Stomach (tissue), 9 donors: ENCODE results near the gene VDR. TPM values are rescaled to one million over a fixed set of nuclear protein-coding genes. Genes with fewer than 3 reads are reported as not detected.

Source experiments
- DNase-seq, 2 donors: peaks; one replicate each; pipeline versions ENCODE4 v3.0.0 to v3.0.0-alpha.2; 2013 to 2019
- H3K27ac ChIP-seq, 5 donors: fragments of 200-600 bp in 4 of 5; sonication (generic) in 4 of 5; one replicate each; pipeline ENCODE4 v1.5.1; 2013 to 2019; ENCODE audit warnings: mild to moderate bottlenecking in 1 of 5, moderate library complexity in 1 of 5
- H3K27me3 ChIP-seq, 3 donors: fragments of 200-600 bp; sonication (generic); one replicate each; pipeline ENCODE4 v1.5.1; 2017 to 2019; ENCODE audit warnings: mixed run types in 1 of 3
- H3K36me3 ChIP-seq, 4 donors: fragments of 200-600 bp; sonication (generic); 1 replicate in 3 of 4; 2 replicates in 1 of 4; pipeline ENCODE4 v1.5.1; 2016 to 2019
- H3K4me1 ChIP-seq, 4 donors: fragments of 200-600 bp; sonication (generic); one replicate each; pipeline ENCODE4 v1.5.1; 2016 to 2019
- H3K4me3 ChIP-seq, 4 donors: fragments of 200-600 bp; sonication (generic) in 3 of 4; one replicate each; pipeline ENCODE4 v1.5.1; 2016 to 2019; ENCODE audit warnings: mild to moderate bottlenecking in 1 of 4
- H3K9me3 ChIP-seq, 4 donors: fragments of 200-600 bp; sonication (generic); one replicate each; pipeline ENCODE4 v1.5.1; 2016 to 2019
- EP300 ChIP-seq: sonication (generic); formaldehyde crosslinking; IDR thresholded peaks from one replicate; pipeline ENCODE4 v1.6.1; 2017; ENCODE audit warnings: antibody characterized with exemption
- POLR2A ChIP-seq, 4 donors: fragments of 450-650 bp; IDR thresholded peaks; one replicate each; pipeline ENCODE4 v1.6.1; 2016; ENCODE audit warnings: antibody characterized with exemption in 4 of 4, control low read depth in 2 of 4, mild to moderate bottlenecking in 1 of 4, moderate library complexity in 1 of 4
- POLR2AphosphoS5 ChIP-seq, 3 donors: sonication (generic); formaldehyde crosslinking; IDR thresholded peaks; one replicate each; pipeline ENCODE4 v1.6.1; 2016; ENCODE audit warnings: antibody characterized with exemption in 3 of 3
- WGBS, 5 donors: extraction: QIAGEN DNeasy Blood & Tissue Kit in 3 of 5; methylation state at CpG; one replicate each; pipeline versions ENCODE4 v1.1.5 to v1.1.7; 2013 to 2018; 5-methylcytosine and 5-hydroxymethylcytosine counted together
- intact Hi-C: fragments of 100-400 bp; cut with DNase I; formaldehyde crosslinking; loops from one replicate; pipeline ENCODE4 v1.15.1; 2023; ENCODE audit warnings: low total_unique reads
- polyA plus RNA-seq, 3 donors: library from polyadenylated mRNA; stranded (reverse); fragments of 200-250 nt; gene quantifications; one replicate each; pipeline ENCODE4 v1.2.3, GENCODE V29; 2013
- total RNA-seq, 5 donors: library from RNA; depleted of rRNA; stranded (reverse); fragments of >200 nt; gene quantifications; one replicate each; pipeline versions ENCODE4 v1.1.0 to v1.2.3, GENCODE V29; 2014 to 2016
- TF ChIP-seq, protein P1 (sequence below), 7 experiments: fragments of 450-650 bp in 4 of 7; fragments of 200-600 bp in 3 of 7; sonication (generic) in 3 of 7; IDR thresholded peaks; one replicate each; pipeline ENCODE4 v1.5.1; 2016 to 2019; ENCODE audit warnings: antibody characterized with exemption in 7 of 7, control low read depth in 2 of 7, mild to moderate bottlenecking in 1 of 7
- donor health status: healthy with polysubstance abuse.
- donor health status: Bipolar disorder and iron deficiency.
- donor health status: healthy.

Gene VDR
- total and polyA plus RNA-seq, 8 donors, result 2.8 to 22.3 (median 4.7) TPM

GRCh38 chr12:47793015-47793681, 111.6 kb downstream of the VDR start:
- no peak for TF ChIP-seq POLR2AphosphoS5 (IDR thresholded peaks at IDR 0.05)
- no peak for TF ChIP-seq EP300
- no peak for TF ChIP-seq POLR2A (IDR thresholded peaks at IDR 0.05)
- TF ChIP-seq, protein P1, sequence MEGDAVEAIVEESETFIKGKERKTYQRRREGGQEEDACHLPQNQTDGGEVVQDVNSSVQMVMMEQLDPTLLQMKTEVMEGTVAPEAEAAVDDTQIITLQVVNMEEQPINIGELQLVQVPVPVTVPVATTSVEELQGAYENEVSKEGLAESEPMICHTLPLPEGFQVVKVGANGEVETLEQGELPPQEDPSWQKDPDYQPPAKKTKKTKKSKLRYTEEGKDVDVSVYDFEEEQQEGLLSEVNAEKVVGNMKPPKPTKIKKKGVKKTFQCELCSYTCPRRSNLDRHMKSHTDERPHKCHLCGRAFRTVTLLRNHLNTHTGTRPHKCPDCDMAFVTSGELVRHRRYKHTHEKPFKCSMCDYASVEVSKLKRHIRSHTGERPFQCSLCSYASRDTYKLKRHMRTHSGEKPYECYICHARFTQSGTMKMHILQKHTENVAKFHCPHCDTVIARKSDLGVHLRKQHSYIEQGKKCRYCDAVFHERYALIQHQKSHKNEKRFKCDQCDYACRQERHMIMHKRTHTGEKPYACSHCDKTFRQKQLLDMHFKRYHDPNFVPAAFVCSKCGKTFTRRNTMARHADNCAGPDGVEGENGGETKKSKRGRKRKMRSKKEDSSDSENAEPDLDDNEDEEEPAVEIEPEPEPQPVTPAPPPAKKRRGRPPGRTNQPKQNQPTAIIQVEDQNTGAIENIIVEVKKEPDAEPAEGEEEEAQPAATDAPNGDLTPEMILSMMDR (IDR thresholded peaks at IDR 0.05), result no peak
- whole genome bisulfite sequencing, 5 donors, result 80 to 93% (median 83%) methylated on average over 10 to 15 of the region's 15 CpGs
- Histone ChIP-seq H3K27ac (no peak overlapping the region), H3K4me3 (no peak overlapping the region), H3K36me3 (peaks cover 87 to 100% (median 100%) of the 10 kb centered on the region in 4 donors), H3K9me3 (no peaks in the 10 kb centered on the region), H3K4me1 (peaks cover 0 to 9% (median 0%) of the 10 kb centered on the region in 4 donors), H3K27me3 (no peaks in the 10 kb centered on the region)
- no peak for DNase-seq
- intact Hi-C loops, result no loop called here

DNA sequence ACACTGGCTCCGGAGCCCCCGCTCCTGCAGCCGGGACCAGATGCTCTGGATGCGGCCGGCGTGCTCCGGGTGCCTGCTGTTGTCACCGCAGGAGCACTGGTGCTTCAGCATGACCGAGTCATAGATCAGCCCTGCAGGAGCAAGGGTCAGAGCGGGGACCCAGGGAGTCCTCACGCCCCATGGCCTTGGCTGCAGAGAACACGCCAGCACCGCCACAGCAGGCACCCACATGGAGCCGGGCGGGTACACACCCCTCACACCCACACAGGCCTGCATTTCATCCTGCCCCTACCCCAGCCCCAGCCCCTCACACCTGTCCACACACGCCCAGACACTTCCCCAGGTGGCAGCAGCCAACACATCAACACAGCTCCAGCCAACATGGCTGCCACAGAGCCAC, 112.9 kb downstream of the VDR start:
- Histone ChIP-seq H3K9me3 (no peaks in the 10 kb centered on the region), H3K27ac (no peak overlapping the region), H3K4me3 (no peak overlapping the region), H3K36me3 (peaks cover 87 to 100% (median 100%) of the 10 kb centered on the region in 4 donors), H3K27me3 (no peaks in the 10 kb centered on the region), H3K4me1 (peaks cover 0 to 9% (median 1%) of the 10 kb centered on the region in 4 donors)
- DNase-seq, result no peak
- intact Hi-C loops, result no loop called here
- WGBS, 5 donors, result 86 to 99% (median 94%) methylated on average over 14 to 16 of the region's 16 CpGs; no CpG with 5 or more reads in 1 of the 5 donors
- TF ChIP-seq, protein P1 (IDR thresholded peaks at IDR 0.05), result no peak
- TF ChIP-seq EP300 (no peak), POLR2AphosphoS5 (IDR thresholded peaks at IDR 0.05) (no peak), POLR2A (IDR thresholded peaks at IDR 0.05) (no peak)

Other genes with a start within 250 kb of the VDR start
- gene RPAP3, start 199.0 kb downstream of the VDR start, total RNA-seq, result 10 to 100 TPM in 4 of 5 donors, 1 to 10 TPM in 1; 3.5 to 47.4 (median 17.3) TPM
- 10 to 100 TPM in 1 of 3 donors, 1 to 10 TPM in 2; 7.9 to 10.8 (median 8.5) TPM for gene RPAP3, start 199.0 kb downstream of the VDR start, polyA plus RNA-seq
- gene ENDOU, start 179.5 kb downstream of the VDR start, total RNA-seq, result 1 to 10 TPM in 1 of 5 donors, not detected in 4; 1.8 TPM
- gene ENDOU, start 179.5 kb downstream of the VDR start, polyA plus RNA-seq, result 1 to 10 TPM in 1 of 3 donors, not detected in 2; 7.6 TPM
- gene RAPGEF3, start 146.1 kb downstream of the VDR start, total RNA-seq, result 100 to 1,000 TPM in 1 of 5 donors, 10 to 100 TPM in 4; 15.9 to 114 (median 25.0) TPM
- 10 to 100 TPM; 21.2 to 33.1 (median 22.9) TPM for gene RAPGEF3, start 146.1 kb downstream of the VDR start, polyA plus RNA-seq
- 10 to 100 TPM in 3 of 5 donors, 1 to 10 TPM in 2; 2.3 to 29.0 (median 18.1) TPM for gene SLC48A1, start 131.8 kb downstream of the VDR start, total RNA-seq
- 10 to 100 TPM in 1 of 3 donors, 1 to 10 TPM in 2; 6.3 to 18.2 (median 9.4) TPM for gene SLC48A1, start 131.8 kb downstream of the VDR start, polyA plus RNA-seq
- gene HDAC7, start 85.1 kb downstream of the VDR start, total RNA-seq, result 100 to 1,000 TPM in 2 of 5 donors, 10 to 100 TPM in 3; 32.1 to 313 (median 66.5) TPM
- 10 to 100 TPM; 22.8 to 30.7 (median 28.6) TPM for gene HDAC7, start 85.1 kb downstream of the VDR start, polyA plus RNA-seq
- gene TMEM106C, start 58.6 kb upstream of the VDR start, total RNA-seq, result 100 to 1,000 TPM in 1 of 5 donors, 10 to 100 TPM in 4; 29.8 to 254 (median 79.0) TPM
- 10 to 100 TPM; 40.7 to 61.6 (median 51.5) TPM for gene TMEM106C, start 58.6 kb upstream of the VDR start, polyA plus RNA-seq
- gene COL2A1, start 99.5 kb upstream of the VDR start, total RNA-seq, result 10 to 100 TPM in 1 of 5 donors, 1 to 10 TPM in 2, not detected in 2; 2.2 to 14.5 (median 7.6) TPM
- 10 to 100 TPM in 1 of 3 donors, 1 to 10 TPM in 2; 4.0 to 13.7 (median 6.0) TPM for gene COL2A1, start 99.5 kb upstream of the VDR start, polyA plus RNA-seq
- 10 to 100 TPM in 4 of 5 donors, 1 to 10 TPM in 1; 8.4 to 27.5 (median 14.2) TPM for gene SENP1, start 201.1 kb upstream of the VDR start, total RNA-seq
- 1 to 10 TPM; 2.9 to 4.1 (median 3.7) TPM for gene SENP1, start 201.1 kb upstream of the VDR start, polyA plus RNA-seq
- 10 to 100 TPM in 4 of 5 donors, 1 to 10 TPM in 1; 9.3 to 57.1 (median 17.1) TPM for gene PFKM, start 214.4 kb upstream of the VDR start, total RNA-seq
- 10 to 100 TPM; 15.4 to 24.9 (median 18.4) TPM for gene PFKM, start 214.4 kb upstream of the VDR start, polyA plus RNA-seq